GM06990 (cell line): ENCODE results near the gene ITPR1.

Source experiments
- DNase-seq: peaks from one replicate; pipeline ENCODE4 v3.0.0-alpha.2; 2011; ENCODE audit not compliant: insufficient read length; ENCODE audit errors: extremely low read depth
- H3K27me3 ChIP-seq: replicated peaks from 2 replicates; pipeline ENCODE4 v1.6.0; 2011; ENCODE audit warnings: low read length; ENCODE audit not compliant: control insufficient read depth, insufficient read depth
- H3K36me3 ChIP-seq: 2 replicates; pipeline ENCODE4 v1.5.1; 2011; ENCODE audit warnings: low read length; ENCODE audit not compliant: control insufficient read depth, insufficient read depth
- H3K4me3 ChIP-seq: replicated peaks from 2 replicates; pipeline ENCODE4 v1.5.1; 2011; ENCODE audit warnings: low read depth, mild to moderate bottlenecking, control low read depth, low read length
- CTCF ChIP-seq: IDR thresholded peaks from 2 replicates; pipeline ENCODE4 v1.5.1; 2011; ENCODE audit warnings: low read length, control low read depth, mild to moderate bottlenecking, inconsistent platforms; ENCODE audit not compliant: insufficient read depth, poor library complexity, severe bottlenecking

The ITPR1 gene

GRCh38 chr3:4528819-4529600 is 35.9 kb downstream of the ITPR1 start:
- TF ChIP-seq CTCF, result no peak
- Histone ChIP-seq H3K27me3 (no peaks in the 10 kb centered on the region), H3K36me3 (no peaks in the 10 kb centered on the region), H3K4me3 (no peak overlapping the region)
- no peak for DNase-seq

GRCh38 chr3:4529876-4530588 is 36.9 kb downstream of the ITPR1 start:
- Histone ChIP-seq H3K36me3 (no peaks in the 10 kb centered on the region), H3K4me3 (no peak overlapping the region), H3K27me3 (no peaks in the 10 kb centered on the region)
- TF ChIP-seq CTCF, result no peak
- no peak for DNase-seq

DNA sequence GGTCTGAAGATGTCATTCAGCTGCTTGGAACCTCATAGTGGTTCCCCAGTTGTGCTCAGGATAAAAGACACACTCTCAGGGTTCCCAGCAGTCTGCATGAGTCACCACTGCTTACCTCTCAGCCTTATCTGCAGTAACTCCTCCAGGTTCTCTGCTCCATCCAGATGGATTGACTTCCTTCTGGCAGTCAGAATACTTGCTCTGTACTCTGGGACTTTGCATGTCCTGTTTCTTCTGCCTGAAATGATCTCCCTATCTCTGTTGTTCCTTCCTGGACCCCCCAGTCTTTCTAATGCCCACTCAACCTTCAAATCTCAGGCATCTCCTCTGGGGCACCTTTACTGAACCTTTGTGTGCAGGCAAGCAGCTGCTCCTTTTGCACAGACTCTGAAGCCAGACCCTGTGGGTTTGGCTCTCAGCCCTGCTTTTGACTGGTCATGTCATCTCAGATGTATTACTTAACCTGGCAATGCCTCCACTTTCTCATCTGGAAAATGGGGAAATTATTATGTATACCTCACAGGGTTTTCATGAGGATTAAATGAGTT is 38.4 kb downstream of the ITPR1 start:
- no peaks in the 10 kb centered on the region for H3K36me3 ChIP-seq
- TF ChIP-seq CTCF, result no peak
- H3K27me3 ChIP-seq, result no peaks in the 10 kb centered on the region
- no peak for DNase-seq
- H3K4me3 ChIP-seq, result no peak overlapping the region

- no peak for DNase-seq
- no peaks in the 10 kb centered on the region for H3K36me3 ChIP-seq
- H3K27me3 ChIP-seq, result no peaks in the 10 kb centered on the region; the same call in 1 of the 2 replicates
- no peak for TF ChIP-seq CTCF
- H3K4me3 ChIP-seq, result no peak overlapping the region
These were observed 39.5 kb downstream of the ITPR1 start for GRCh38 chr3:4532535-4533112.

GRCh38 chr3:4533489-4534443 is 40.6 kb downstream of the ITPR1 start:
- H3K4me3 ChIP-seq, result no peak overlapping the region
- H3K27me3 ChIP-seq, result no peaks in the 10 kb centered on the region; the same call in 1 of the 2 replicates
- TF ChIP-seq CTCF, result no peak
- no peaks in the 10 kb centered on the region for H3K36me3 ChIP-seq
- no peak for DNase-seq
